Activated B cell treated with CpG ODN at 0.5 μM for 24 hours (primary cell): ENCODE data around the gene JSRP1. TPM values are rescaled to one million over a fixed set of nuclear protein-coding genes. Genes with fewer than 3 reads are reported as not detected.

Experiments used
- ATAC-seq: fragments of 200-7000 bp; cut with Tn5 transposase; one replicate; pipeline ENCODE4 v1.10.0; 2021; ENCODE audit warnings: low read depth, mild to moderate bottlenecking, moderate library complexity
- CTCF ChIA-PET: fragments of 350-600 bp; sonication (Branson Sonifier 250); formaldehyde crosslinking; loops from one replicate; lab custom pipeline; 2021; ENCODE audit warnings: antibody characterized with exemption; lab: Charles Lee
- POLR2A ChIA-PET: fragments of 350-600 bp; sonication (Branson Sonifier 250); formaldehyde crosslinking; loops from one replicate; lab custom pipeline; 2021; ENCODE audit warnings: antibody characterized with exemption; lab: Charles Lee
- DNase-seq: peaks from one replicate; pipeline ENCODE4 v3.0.0; 2022
- H3K27ac Mint-ChIP-seq: one replicate; pipeline ENCODE4 v1.8.0; 2020; ENCODE audit warnings: mixed read lengths
- H3K27me3 Mint-ChIP-seq: one replicate; pipeline ENCODE4 v1.8.0; 2021; ENCODE audit warnings: mixed read lengths
- H3K36me3 Mint-ChIP-seq: one replicate; pipeline ENCODE4 v1.8.0; 2021; ENCODE audit warnings: low read depth, mixed read lengths
- H3K4me1 Mint-ChIP-seq: one replicate; pipeline ENCODE4 v1.8.0; 2021; ENCODE audit warnings: mixed read lengths
- H3K4me3 Mint-ChIP-seq: one replicate; pipeline ENCODE4 v1.8.0; 2020; ENCODE audit warnings: mild to moderate bottlenecking, mixed read lengths
- H3K9me3 Mint-ChIP-seq: one replicate; pipeline ENCODE4 v1.8.0; 2020; ENCODE audit warnings: mixed read lengths
- intact Hi-C: fragments of 100-400 bp; cut with micrococcal nuclease; formaldehyde crosslinking; loops from one replicate; pipeline ENCODE4 v1.15.1; 2024
- total RNA-seq: library from RNA; stranded (reverse); gene quantifications from 2 replicates; pipeline ENCODE4 v1.2.3, GENCODE V29; 2022
- TF ChIP-seq, protein P1 (sequence below): fragments of 200-600 bp; IDR thresholded peaks from one replicate; pipeline ENCODE4 v1.8.0; 2022; ENCODE audit warnings: antibody characterized with exemption, mild to moderate bottlenecking

The JSRP1 gene
- total RNA-seq, 1 donor from 2014 or later, result 0.31 TPM

DNA sequence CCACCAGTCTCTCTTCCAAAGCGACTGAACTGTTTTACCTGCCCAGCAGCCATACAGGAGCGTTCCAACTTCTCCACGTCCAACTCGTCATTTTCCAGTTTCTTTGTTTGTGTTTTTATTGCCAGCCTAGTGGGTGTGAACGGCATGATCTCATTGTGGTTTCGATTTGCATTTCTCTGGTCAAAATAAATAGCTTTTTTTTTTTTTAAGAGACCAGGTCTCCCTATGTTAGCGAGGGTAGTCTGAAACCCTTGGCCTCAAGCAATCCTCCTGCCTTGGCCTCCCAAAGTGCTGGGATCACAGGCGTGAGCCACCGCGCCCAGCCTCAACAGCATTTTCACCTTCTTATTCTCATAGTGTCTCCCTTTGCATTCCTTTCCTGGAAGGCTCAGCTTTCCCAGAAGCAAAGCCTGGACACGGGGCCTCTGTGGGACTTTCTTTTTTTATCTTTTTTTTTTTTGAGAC, 4.2 kb upstream of the JSRP1 start:
- no peak for ATAC-seq
- CTCF ChIA-PET, result interaction anchor here (0.6 to 1.6 kb wide), 2 partner anchors 14 to 27 kb away, joined by 4 to 6 read pairs; no protein-coding TSS in a partner anchor
- H3K4me3 Mint-ChIP-seq, result peak overlapping the region; percentile 24
- intact Hi-C loops, result no loop called here
- POLR2A ChIA-PET, result interaction anchor here (0.5 to 5.9 kb wide), 8 partner anchors 10 to 363 kb away, joined by 3 to 131 read pairs (median 4); partner anchors contain the start of genes PLEKHJ1 and SF3A2
- H3K9me3 Mint-ChIP-seq, result no peaks in the 10 kb centered on the region
- no peaks in the 10 kb centered on the region for H3K27me3 Mint-ChIP-seq
- no peak for DNase-seq
- H3K4me1 Mint-ChIP-seq, result peaks cover 67% of the 10 kb centered on the region
- peak overlapping the region; percentile 77 for H3K27ac Mint-ChIP-seq
- H3K36me3 Mint-ChIP-seq, result no peaks in the 10 kb centered on the region
- TF ChIP-seq, protein P1, sequence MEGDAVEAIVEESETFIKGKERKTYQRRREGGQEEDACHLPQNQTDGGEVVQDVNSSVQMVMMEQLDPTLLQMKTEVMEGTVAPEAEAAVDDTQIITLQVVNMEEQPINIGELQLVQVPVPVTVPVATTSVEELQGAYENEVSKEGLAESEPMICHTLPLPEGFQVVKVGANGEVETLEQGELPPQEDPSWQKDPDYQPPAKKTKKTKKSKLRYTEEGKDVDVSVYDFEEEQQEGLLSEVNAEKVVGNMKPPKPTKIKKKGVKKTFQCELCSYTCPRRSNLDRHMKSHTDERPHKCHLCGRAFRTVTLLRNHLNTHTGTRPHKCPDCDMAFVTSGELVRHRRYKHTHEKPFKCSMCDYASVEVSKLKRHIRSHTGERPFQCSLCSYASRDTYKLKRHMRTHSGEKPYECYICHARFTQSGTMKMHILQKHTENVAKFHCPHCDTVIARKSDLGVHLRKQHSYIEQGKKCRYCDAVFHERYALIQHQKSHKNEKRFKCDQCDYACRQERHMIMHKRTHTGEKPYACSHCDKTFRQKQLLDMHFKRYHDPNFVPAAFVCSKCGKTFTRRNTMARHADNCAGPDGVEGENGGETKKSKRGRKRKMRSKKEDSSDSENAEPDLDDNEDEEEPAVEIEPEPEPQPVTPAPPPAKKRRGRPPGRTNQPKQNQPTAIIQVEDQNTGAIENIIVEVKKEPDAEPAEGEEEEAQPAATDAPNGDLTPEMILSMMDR, result no peak

DNA sequence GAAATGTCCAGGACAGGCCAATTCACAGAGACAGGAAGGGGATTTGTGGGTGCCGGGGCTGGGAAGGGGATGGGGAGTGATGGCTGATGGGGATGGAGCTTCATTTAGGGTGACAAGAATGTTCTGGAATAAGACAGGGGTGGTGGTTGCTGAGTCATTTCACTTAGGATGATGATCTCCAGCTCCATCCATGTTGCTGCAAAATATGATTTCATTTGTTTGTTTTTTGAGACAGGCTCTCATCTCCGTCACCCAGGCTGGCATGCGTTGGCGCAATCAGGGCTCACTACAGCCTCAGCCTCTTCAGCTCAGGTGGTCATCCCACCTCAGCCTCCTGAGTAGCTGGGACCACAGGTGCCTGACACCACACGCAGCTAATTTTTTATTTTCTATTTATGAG, 3.1 kb upstream of the JSRP1 start:
- Mint-ChIP-seq H3K4me3 (no peak overlapping the region), H3K27ac (peak overlapping the region; percentile 92), H3K4me1 (peaks cover 62% of the 10 kb centered on the region), H3K36me3 (no peaks in the 10 kb centered on the region), H3K9me3 (no peaks in the 10 kb centered on the region), H3K27me3 (no peaks in the 10 kb centered on the region)
- intact Hi-C loops, result no loop called here
- no peak for DNase-seq
- no peak for ATAC-seq
- CTCF ChIA-PET, result interaction anchor here (1.6 kb wide), 1 partner anchor 15 kb away, joined by 6 read pairs; no protein-coding TSS in a partner anchor
- TF ChIP-seq, protein P1, result no peak
- POLR2A ChIA-PET, result interaction anchor here (0.6 to 5.9 kb wide), 7 partner anchors 11 to 422 kb away, joined by 3 to 131 read pairs (median 4); no protein-coding TSS in a partner anchor

DNA sequence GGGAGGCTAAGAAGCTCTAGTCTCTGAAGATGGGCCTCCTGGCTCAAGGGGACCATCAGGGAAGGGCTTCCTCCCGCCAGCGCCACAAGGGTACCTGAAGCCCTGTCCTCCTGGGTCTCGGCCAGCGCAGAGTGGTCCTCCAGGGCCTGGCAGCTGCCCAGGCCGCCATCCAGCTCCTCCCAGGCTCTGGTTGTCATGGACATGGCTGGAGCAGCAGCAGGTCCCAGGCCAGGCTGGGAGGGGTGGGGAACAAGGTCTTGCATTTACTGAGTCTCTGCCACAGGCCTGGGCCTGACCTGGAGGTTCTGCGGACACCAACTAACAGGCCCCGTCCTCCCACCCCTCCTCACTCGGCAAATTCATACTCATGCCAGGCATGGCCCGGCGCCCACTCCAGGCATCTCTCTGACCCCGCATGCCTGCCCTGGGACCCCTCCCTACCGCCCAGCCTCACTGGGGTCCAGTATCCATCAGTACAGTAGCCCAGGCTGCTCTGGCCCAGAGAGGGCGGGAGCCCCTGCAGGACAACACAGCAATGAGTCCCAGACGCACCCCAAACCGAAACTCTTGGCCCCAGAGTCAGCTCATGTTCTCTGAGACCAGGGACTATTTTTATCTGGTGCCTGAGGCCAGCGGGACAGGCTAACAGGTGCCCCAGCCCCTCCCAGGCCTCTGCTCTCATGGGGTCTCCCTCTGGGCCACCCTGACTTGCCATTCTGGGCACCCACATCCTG, 938 bp downstream of the JSRP1 start:
- Mint-ChIP-seq H3K4me1 (peaks cover 62% of the 10 kb centered on the region), H3K36me3 (no peaks in the 10 kb centered on the region), H3K9me3 (no peaks in the 10 kb centered on the region), H3K27me3 (no peaks in the 10 kb centered on the region), H3K27ac (no peak overlapping the region), H3K4me3 (no peak overlapping the region)
- ATAC-seq, result no peak
- ChIA-PET POLR2A (interaction anchor here (0.5 to 8.8 kb wide), 6 partner anchors 8 to 923 kb away, joined by 3 to 96 read pairs (median 4); partner anchors contain the start of gene S1PR4), CTCF (interaction anchor here (1.8 kb wide), 1 partner anchor 17 kb away, joined by 7 read pairs; no protein-coding TSS in a partner anchor)
- TF ChIP-seq, protein P1, result no peak
- no peak for DNase-seq
- intact Hi-C loops, result no loop called here

DNA sequence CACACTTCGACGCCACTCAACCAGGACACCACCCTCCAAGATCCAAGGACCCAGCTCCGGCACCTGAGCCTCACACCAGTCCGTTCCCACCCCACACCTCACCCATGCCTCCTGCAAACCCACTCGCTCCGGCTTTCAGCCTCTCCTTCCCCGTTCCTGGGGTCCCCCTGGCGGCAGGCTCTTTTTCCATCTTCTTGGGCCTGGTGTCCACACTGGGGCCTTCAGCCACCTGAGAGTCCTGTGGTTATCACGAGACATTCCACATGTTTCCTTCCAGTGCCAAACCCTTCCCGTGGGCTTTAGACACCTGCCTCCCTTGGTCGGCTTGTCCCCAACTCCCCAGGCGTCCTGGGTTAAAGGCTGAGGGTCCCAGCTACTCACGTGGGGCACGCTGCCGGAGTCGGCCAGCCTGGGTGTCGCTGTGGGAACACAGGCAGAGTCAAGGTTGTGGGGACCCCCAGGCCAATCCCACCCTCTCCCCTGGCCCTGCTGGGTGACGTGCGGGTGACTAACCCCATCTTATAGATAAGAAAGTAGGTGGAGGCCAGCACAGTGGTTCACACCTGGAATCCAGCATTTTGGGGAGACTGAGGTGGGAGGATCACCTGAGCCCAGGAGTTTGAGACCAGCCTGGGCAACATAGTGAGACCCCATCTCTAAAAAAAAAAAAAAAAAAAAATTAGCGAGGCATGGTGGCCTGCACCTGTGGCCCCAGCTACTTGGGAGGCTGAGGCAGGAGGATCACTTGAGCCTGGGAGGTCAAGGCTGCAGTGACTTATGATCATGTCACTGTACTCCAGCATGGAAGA, 1.9 kb downstream of the JSRP1 start:
- ChIA-PET POLR2A (interaction anchor here (0.5 to 8.8 kb wide), 7 partner anchors 9 to 222 kb away, joined by 3 to 96 read pairs (median 4); partner anchors contain the start of gene GADD45B), CTCF (interaction anchor here (0.9 to 1.8 kb wide), 4 partner anchors 18 to 138 kb away, joined by 3 to 7 read pairs (median 4); no protein-coding TSS in a partner anchor)
- Mint-ChIP-seq H3K36me3 (no peaks in the 10 kb centered on the region), H3K27me3 (peaks cover 2% of the 10 kb centered on the region), H3K4me1 (peaks cover 55% of the 10 kb centered on the region), H3K4me3 (peak overlapping the region; percentile 69), H3K9me3 (no peaks in the 10 kb centered on the region), H3K27ac (no peak overlapping the region)
- DNase-seq (no peak), ATAC-seq (no peak)
- TF ChIP-seq, protein P1, result no peak
- intact Hi-C loops, result no loop called here
